ENCODE measurements around the gene TBC1D24.

DNA sequence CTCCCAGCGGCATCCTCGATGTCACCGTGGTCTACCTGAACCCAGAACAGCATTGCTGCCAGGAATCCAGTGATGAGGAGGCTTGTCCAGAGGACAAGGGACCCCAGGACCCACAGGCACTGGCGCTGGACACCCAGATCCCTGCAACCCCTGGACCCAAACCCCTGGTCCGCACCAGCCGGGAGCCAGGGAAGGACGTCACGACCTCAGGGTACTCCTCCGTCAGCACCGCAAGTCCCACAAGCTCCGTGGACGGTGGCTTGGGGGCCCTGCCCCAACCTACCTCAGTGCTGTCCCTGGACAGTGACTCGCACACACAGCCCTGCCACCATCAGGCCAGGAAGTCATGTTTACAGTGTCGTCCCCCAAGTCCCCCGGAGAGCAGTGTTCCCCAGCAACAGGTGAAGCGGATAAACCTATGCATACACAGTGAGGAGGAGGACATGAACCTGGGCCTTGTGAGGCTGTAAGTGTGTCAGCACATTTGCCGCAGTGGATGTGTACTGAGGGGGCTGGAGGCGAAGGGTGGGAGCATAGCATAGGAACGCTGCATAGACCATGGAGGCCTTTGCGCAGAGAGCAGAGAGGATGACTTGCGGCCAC lies 18.3 kb upstream of the TBC1D24 start:
- TF ChIP-seq, protein P1, sequence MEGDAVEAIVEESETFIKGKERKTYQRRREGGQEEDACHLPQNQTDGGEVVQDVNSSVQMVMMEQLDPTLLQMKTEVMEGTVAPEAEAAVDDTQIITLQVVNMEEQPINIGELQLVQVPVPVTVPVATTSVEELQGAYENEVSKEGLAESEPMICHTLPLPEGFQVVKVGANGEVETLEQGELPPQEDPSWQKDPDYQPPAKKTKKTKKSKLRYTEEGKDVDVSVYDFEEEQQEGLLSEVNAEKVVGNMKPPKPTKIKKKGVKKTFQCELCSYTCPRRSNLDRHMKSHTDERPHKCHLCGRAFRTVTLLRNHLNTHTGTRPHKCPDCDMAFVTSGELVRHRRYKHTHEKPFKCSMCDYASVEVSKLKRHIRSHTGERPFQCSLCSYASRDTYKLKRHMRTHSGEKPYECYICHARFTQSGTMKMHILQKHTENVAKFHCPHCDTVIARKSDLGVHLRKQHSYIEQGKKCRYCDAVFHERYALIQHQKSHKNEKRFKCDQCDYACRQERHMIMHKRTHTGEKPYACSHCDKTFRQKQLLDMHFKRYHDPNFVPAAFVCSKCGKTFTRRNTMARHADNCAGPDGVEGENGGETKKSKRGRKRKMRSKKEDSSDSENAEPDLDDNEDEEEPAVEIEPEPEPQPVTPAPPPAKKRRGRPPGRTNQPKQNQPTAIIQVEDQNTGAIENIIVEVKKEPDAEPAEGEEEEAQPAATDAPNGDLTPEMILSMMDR (conservative IDR thresholded peaks at IDR 0.05), result no peak
- TF ChIP-seq ZFX (IDR thresholded peaks at IDR 0.05), result no peak

Data from C4-2B (cell line).